Measurements from ENCODE around the gene MAP3K10. TPM values are rescaled to one million over a fixed set of nuclear protein-coding genes. Genes with fewer than 3 reads are reported as not detected.

The MAP3K10 gene
- polyA plus RNA-seq, 1 of the 3 experiments (the other 2 are of a cell fraction) = 10.7 TPM

DNA sequence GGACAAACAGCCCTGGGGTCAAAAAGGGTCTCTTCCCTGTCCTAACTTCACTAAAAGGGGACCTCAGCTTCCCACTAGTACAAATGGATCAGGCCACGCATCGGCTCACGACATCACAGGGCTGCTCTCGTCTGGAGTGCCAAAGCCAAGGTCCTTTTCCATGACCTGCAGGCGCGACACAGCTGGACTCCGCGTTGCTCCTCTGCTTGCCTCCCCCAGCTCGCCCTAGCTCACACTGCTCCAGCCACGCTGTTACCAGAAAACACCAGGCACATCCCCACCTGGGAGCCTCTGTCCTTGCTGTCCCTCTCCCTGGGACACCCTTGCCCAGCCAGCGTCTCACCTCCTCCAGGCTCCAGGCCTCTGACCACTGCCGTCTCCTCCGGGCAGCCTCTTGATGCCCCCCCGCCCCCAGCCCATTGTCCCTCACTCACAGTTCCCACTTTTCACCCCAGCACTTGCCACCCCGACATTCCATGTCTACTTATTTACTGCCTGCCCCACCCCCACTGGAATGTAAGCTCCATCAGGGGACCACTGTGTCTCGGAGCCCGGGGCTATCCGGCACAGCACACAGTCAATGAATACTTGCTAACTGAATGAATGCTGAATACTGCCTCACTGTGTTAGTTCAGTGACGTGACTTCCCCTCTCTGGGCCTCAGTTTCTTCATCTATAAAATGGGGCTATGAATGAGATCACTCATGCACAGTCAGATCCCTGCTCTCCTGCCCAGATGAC, 73.3 kb downstream of the MAP3K10 start:
- Histone ChIP-seq H3F3A (replicated peaks; ENCODE audit: insufficient read depth) (peaks cover 3% of the 10 kb centered on the region), H3K79me2 (ENCODE audit: insufficient read depth) (peaks cover 52% of the 10 kb centered on the region), H3K36me3 (replicated peaks in 1 of 2; ENCODE audit: control insufficient read depth in 1 of 2, insufficient read depth in 2 of 2, low read length in 1 of 2) (peaks cover 3 to 8% of the 10 kb centered on the region in 2 experiments), H3K4me3 (ENCODE audit: low read depth in 2 of 2, low read length in 1 of 2) (no peak overlapping the region), H3K9ac (no peak overlapping the region), H4K20me1 (ENCODE audit: insufficient read depth) (peaks cover 27% of the 10 kb centered on the region), H3K4me2 (no peak overlapping the region), H3K27me3 (ENCODE audit: insufficient read depth) (no peaks in the 10 kb centered on the region), H3K27ac (ENCODE audit: low read depth in 2 of 2, low read length in 1 of 2) (no peak overlapping the region), H2AFZ (ENCODE audit: low read depth) (no peak overlapping the region), H3K9me3 (no peaks in the 10 kb centered on the region), H3K4me1 (ENCODE audit: control insufficient read depth in 1 of 2, insufficient read depth in 2 of 2, low read depth in 1 of 2, low read length in 1 of 2) (no peaks in the 10 kb centered on the region; a peak in 1 of 4 replicates), H3K9me2 (no peaks in the 10 kb centered on the region)
- no peak for DNase-seq
- 93% methylated on average over 19 of the region's 19 CpGs for WGBS (ENCODE audit: low lambda C conversion rate)
- ChIA-PET CTCF (no interaction called here), POLR2A (no interaction called here)
- TF ChIP-seq ZBTB33 (IDR thresholded peaks at IDR 0.05; ENCODE audit: borderline replicate concordance, low read depth) = no peak
- TF ChIP-seq TAF1 (IDR thresholded peaks at IDR 0.05; ENCODE audit: borderline replicate concordance, low read depth, low read length) = no peak
- no peak for TF ChIP-seq USF1 (IDR thresholded peaks at IDR 0.05; ENCODE audit: borderline replicate concordance, low read depth)
- TF ChIP-seq SMC3 (IDR thresholded peaks at IDR 0.05; ENCODE audit: low read depth, low read length) = no peak
- no peak for TF ChIP-seq MAX (IDR thresholded peaks at IDR 0.05; ENCODE audit: low read depth)
- no peak for TF ChIP-seq NRF1 (IDR thresholded peaks at IDR 0.05; ENCODE audit: low read depth, low read length)
- no peak for TF ChIP-seq SIN3A (IDR thresholded peaks at IDR 0.05; ENCODE audit: borderline replicate concordance, low read depth, low read length)
- TF ChIP-seq FOSL2 (IDR thresholded peaks at IDR 0.05; ENCODE audit: borderline replicate concordance, low read depth) = no peak
- TF ChIP-seq FOXJ3 (CRISPR knock-in tag; IDR thresholded peaks at IDR 0.05) = no peak
- no peak for TF ChIP-seq JUND (IDR thresholded peaks at IDR 0.05)
- TF ChIP-seq, protein P1, sequence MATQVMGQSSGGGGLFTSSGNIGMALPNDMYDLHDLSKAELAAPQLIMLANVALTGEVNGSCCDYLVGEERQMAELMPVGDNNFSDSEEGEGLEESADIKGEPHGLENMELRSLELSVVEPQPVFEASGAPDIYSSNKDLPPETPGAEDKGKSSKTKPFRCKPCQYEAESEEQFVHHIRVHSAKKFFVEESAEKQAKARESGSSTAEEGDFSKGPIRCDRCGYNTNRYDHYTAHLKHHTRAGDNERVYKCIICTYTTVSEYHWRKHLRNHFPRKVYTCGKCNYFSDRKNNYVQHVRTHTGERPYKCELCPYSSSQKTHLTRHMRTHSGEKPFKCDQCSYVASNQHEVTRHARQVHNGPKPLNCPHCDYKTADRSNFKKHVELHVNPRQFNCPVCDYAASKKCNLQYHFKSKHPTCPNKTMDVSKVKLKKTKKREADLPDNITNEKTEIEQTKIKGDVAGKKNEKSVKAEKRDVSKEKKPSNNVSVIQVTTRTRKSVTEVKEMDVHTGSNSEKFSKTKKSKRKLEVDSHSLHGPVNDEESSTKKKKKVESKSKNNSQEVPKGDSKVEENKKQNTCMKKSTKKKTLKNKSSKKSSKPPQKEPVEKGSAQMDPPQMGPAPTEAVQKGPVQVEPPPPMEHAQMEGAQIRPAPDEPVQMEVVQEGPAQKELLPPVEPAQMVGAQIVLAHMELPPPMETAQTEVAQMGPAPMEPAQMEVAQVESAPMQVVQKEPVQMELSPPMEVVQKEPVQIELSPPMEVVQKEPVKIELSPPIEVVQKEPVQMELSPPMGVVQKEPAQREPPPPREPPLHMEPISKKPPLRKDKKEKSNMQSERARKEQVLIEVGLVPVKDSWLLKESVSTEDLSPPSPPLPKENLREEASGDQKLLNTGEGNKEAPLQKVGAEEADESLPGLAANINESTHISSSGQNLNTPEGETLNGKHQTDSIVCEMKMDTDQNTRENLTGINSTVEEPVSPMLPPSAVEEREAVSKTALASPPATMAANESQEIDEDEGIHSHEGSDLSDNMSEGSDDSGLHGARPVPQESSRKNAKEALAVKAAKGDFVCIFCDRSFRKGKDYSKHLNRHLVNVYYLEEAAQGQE (IDR thresholded peaks at IDR 0.05; ENCODE audit: low read depth, low read length) = no peak
- no peak for TF ChIP-seq MEF2A (IDR thresholded peaks at IDR 0.05; ENCODE audit: borderline replicate concordance, low read depth)
- no peak for TF ChIP-seq RXRA (IDR thresholded peaks at IDR 0.05; ENCODE audit: borderline replicate concordance, low read depth)
- TF ChIP-seq EP300 (IDR thresholded peaks at IDR 0.05; ENCODE audit: borderline replicate concordance in 1 of 2, low read depth in 1 of 2, low read length in 1 of 2) = no peak
- no peak for TF ChIP-seq GABPA (IDR thresholded peaks at IDR 0.05; ENCODE audit: low read depth)
- TF ChIP-seq RAD21 (IDR thresholded peaks at IDR 0.05; ENCODE audit: low read length) = no peak
- TF ChIP-seq EZH2phosphoT487 (IDR thresholded peaks at IDR 0.05; ENCODE audit: borderline replicate concordance, low read depth) = no peak

Other genes with a start within 250 kb of the MAP3K10 start
- 172 and 173 TPM in 2 replicates for gene PSMC4, start 220.3 kb upstream of the MAP3K10 start, polyA plus RNA-seq (2012; rRNA removed)
- 0.87 and 1.2 TPM in 2 replicates for gene ZNF546, start 194.4 kb upstream of the MAP3K10 start, polyA plus RNA-seq (2012; rRNA removed)
- gene ZNF780B, start 135.2 kb upstream of the MAP3K10 start, polyA plus RNA-seq (2012; rRNA removed) = 6.4 and 7.0 TPM in 2 replicates
- 7.1 and 8.8 TPM in 2 replicates for gene ZNF780A, start 100.5 kb upstream of the MAP3K10 start, polyA plus RNA-seq (2012; rRNA removed)
- 0.30 and 0.52 TPM in 2 replicates for gene TTC9B, start 27.0 kb downstream of the MAP3K10 start, polyA plus RNA-seq (2012; rRNA removed)
- gene CCNP, start 35.3 kb downstream of the MAP3K10 start, polyA plus RNA-seq (2012; rRNA removed) = 0.08 and 0.21 TPM in 2 replicates
- 99.8 and 107 TPM in 2 replicates for gene AKT2, start 93.9 kb downstream of the MAP3K10 start, polyA plus RNA-seq (2012; rRNA removed)
- gene C19orf47, start 157.0 kb downstream of the MAP3K10 start, polyA plus RNA-seq (2012; rRNA removed) = 13.9 and 17.2 TPM in 2 replicates
- 449 and 511 TPM in 2 replicates for gene PLD3, start 157.3 kb downstream of the MAP3K10 start, polyA plus RNA-seq (2012; rRNA removed)
- gene HIPK4, start 198.8 kb downstream of the MAP3K10 start, polyA plus RNA-seq (2012; rRNA removed) = 0.13 and 0.23 TPM in 2 replicates
- gene PRX, start 222.0 kb downstream of the MAP3K10 start, polyA plus RNA-seq (2012; rRNA removed) = 2.2 TPM in 2 replicates
- 7.1 and 10.4 TPM in 2 replicates for gene SERTAD1, start 234.6 kb downstream of the MAP3K10 start, polyA plus RNA-seq (2012; rRNA removed)

Data from SK-N-SH (cell line).